ENCODE data around the gene TNFAIP3. TPM values are rescaled to one million over a fixed set of nuclear protein-coding genes. Genes with fewer than 3 reads are reported as not detected.

Gene TNFAIP3
- total and polyA plus RNA-seq, 2 of the 4 experiments (the other 2 are of a cell fraction): 5.0 to 14.2 TPM

DNA sequence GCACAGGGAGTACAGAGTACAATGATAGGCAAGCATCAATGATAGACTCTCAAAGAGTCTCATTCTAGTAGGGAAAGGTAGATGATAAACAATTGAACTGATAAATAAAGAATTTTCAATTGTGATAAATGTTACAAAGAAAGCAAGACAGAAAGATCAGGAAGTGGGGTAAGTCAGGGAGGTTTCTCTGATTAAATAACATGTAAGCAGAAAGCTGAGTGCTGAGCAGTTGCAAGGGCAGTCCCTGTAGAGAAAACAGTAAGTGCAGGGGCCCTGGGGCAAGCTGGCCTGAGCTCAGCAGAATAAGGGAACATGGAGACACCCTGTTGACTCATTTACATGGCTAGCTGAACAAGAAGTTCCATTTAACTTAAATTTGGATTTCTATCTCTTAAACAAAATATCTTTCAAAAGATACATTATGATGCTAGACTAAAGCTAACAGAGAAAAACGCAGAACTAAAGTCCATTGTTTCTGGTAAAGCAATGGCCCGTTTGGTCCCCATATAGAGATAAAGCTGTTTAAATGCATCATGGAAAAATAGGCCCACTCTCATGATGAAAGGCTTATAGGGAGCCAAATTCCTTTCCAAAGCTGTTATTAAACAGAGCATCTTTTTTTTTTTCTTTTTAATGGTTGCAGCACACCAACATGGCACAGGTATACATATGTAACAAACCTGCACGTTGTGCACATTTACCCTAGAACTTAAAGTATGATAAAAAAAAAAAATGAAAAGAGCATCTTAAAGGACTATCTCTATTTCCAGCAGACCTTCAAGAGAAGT, 5.3 kb upstream of the TNFAIP3 start:
- Histone ChIP-seq H3K4me3 (ENCODE audit: insufficient read depth, low read depth, low read length) (no peak overlapping the region), H3K27me3 (ENCODE audit: control insufficient read depth, insufficient read depth, low read length) (no peaks in the 10 kb centered on the region), H3K9me3 (ENCODE audit: control insufficient read depth, insufficient read depth, low read length) (no peaks in the 10 kb centered on the region), H3K27ac (ENCODE audit: insufficient read depth, low read length) (no peak overlapping the region), H4K91ac (ENCODE audit: insufficient read depth, low read depth, low read length) (no peak overlapping the region), H3K9ac (ENCODE audit: low read depth, low read length) (no peak overlapping the region), H3K79me1 (ENCODE audit: low read depth in 1 of 2, low read length in 2 of 2) (no peaks in the 10 kb centered on the region), H4K20me1 (ENCODE audit: insufficient read depth, low read length) (no peaks in the 10 kb centered on the region), H3K4me2 (ENCODE audit: low read depth, low read length) (no peak overlapping the region), H2AFZ (replicated peaks; ENCODE audit: low read length, poor library complexity) (no peak overlapping the region), H3K18ac (ENCODE audit: low read depth, low read length) (peak overlapping the region; percentile 34; the same call in 1 of the 2 replicates), H2BK120ac (ENCODE audit: low read depth, low read length) (no peak overlapping the region), H2AK5ac (ENCODE audit: low read depth, low read length) (no peak overlapping the region), H4K8ac (ENCODE audit: low read depth in 2 of 2, low read length in 2 of 2) (no peak overlapping the region), H2BK20ac (ENCODE audit: low read depth, low read length) (no peak overlapping the region), H3K56ac (ENCODE audit: extremely low read depth, insufficient read depth, low read length) (no peak overlapping the region), H3K4ac (ENCODE audit: low read depth, low read length) (no peak overlapping the region), H4K5ac (ENCODE audit: low read depth, low read length) (no peak overlapping the region), H3K14ac (replicated peaks; ENCODE audit: low read depth, low read length) (no peak overlapping the region), H3K36me3 (ENCODE audit: control insufficient read depth, insufficient read depth, low read length) (no peaks in the 10 kb centered on the region), H3K23ac (ENCODE audit: low read depth, low read length) (no peak overlapping the region), H3K4me1 (ENCODE audit: control insufficient read depth, insufficient read depth, low read length) (0 out of 2 replicates have a peak, but pooled peaks cover 3% of the 10 kb centered on the region), H2AK9ac (replicated peaks; ENCODE audit: low read depth, low read length, poor library complexity) (no peak overlapping the region), H2BK15ac (ENCODE audit: low read depth, low read length) (no peak overlapping the region), H2BK5ac (ENCODE audit: low read depth, low read length, poor library complexity, severe bottlenecking) (no peak overlapping the region), H3K9me1 (ENCODE audit: insufficient read depth, low read length) (0 out of 2 replicates have a peak, but pooled peaks cover 5% of the 10 kb centered on the region)
- TF ChIP-seq RCOR1 (IDR thresholded peaks at IDR 0.05; ENCODE audit: insufficient replicate concordance, low read length): no peak
- TF ChIP-seq BHLHE40 (IDR thresholded peaks at IDR 0.05; ENCODE audit: low read depth, low read length): no peak
- no peak for TF ChIP-seq POLR2A (IDR thresholded peaks at IDR 0.05; ENCODE audit: low read depth, low read length)
- TF ChIP-seq NFE2L2 (IDR thresholded peaks at IDR 0.05; ENCODE audit: low read depth, low read length): no peak
- TF ChIP-seq, protein P1, sequence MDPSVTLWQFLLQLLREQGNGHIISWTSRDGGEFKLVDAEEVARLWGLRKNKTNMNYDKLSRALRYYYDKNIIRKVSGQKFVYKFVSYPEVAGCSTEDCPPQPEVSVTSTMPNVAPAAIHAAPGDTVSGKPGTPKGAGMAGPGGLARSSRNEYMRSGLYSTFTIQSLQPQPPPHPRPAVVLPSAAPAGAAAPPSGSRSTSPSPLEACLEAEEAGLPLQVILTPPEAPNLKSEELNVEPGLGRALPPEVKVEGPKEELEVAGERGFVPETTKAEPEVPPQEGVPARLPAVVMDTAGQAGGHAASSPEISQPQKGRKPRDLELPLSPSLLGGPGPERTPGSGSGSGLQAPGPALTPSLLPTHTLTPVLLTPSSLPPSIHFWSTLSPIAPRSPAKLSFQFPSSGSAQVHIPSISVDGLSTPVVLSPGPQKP (IDR thresholded peaks at IDR 0.05; ENCODE audit: borderline replicate concordance, low read depth, low read length): no peak
- TF ChIP-seq SMC3 (IDR thresholded peaks at IDR 0.05; ENCODE audit: low read depth, low read length): no peak
- no peak for TF ChIP-seq CEBPB (IDR thresholded peaks at IDR 0.05; ENCODE audit: low read depth, low read length)
- TF ChIP-seq, protein P2, sequence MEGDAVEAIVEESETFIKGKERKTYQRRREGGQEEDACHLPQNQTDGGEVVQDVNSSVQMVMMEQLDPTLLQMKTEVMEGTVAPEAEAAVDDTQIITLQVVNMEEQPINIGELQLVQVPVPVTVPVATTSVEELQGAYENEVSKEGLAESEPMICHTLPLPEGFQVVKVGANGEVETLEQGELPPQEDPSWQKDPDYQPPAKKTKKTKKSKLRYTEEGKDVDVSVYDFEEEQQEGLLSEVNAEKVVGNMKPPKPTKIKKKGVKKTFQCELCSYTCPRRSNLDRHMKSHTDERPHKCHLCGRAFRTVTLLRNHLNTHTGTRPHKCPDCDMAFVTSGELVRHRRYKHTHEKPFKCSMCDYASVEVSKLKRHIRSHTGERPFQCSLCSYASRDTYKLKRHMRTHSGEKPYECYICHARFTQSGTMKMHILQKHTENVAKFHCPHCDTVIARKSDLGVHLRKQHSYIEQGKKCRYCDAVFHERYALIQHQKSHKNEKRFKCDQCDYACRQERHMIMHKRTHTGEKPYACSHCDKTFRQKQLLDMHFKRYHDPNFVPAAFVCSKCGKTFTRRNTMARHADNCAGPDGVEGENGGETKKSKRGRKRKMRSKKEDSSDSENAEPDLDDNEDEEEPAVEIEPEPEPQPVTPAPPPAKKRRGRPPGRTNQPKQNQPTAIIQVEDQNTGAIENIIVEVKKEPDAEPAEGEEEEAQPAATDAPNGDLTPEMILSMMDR (conservative IDR thresholded peaks at IDR 0.05; ENCODE audit: low read depth, low read length): no peak
- TF ChIP-seq MXI1 (IDR thresholded peaks at IDR 0.05; ENCODE audit: borderline replicate concordance, low read depth, low read length): no peak
- no peak for TF ChIP-seq RAD21 (IDR thresholded peaks at IDR 0.05; ENCODE audit: low read length)
- TF ChIP-seq CHD1 (IDR thresholded peaks at IDR 0.05; ENCODE audit: low read depth, low read length): no peak
- TF ChIP-seq MAZ (IDR thresholded peaks at IDR 0.05; ENCODE audit: borderline replicate concordance, low read depth, low read length): no peak
- no peak for TF ChIP-seq MAFK (IDR thresholded peaks at IDR 0.05; ENCODE audit: low read depth, low read length)
- dilution Hi-C loops (cut with HindIII; ENCODE audit: low sequenced_read_pairs, unreplicated experiment): no loop called here
- DNase-seq (no peak), ATAC-seq (ENCODE audit: low read depth) (no peak)
- in situ Hi-C loops (cut with MboI; ENCODE audit: low sequenced_read_pairs): loop anchor here (10.0 kb wide), 1 partner anchor 243 kb away; the partner anchor contains the start of gene PERP
- intact Hi-C loops (cut with micrococcal nuclease): no loop called here
- POLR2A ChIA-PET (ENCODE audit: unreplicated experiment): no interaction called here
- CTCF ChIA-PET: no interaction called here
- no TSS peak for BruUV-seq (replicated peaks)
- WGBS, 2 experiments (ENCODE audit: extremely low coverage in 2 of 2, insufficient read length in 1 of 2): no CpG with 5 or more reads among the region's 3 CpGs
